GM18526 (cell line): Measurements from ENCODE around the gene SRC.

Experiments used
- POLR2A ChIP-seq: IDR thresholded peaks from 3 replicates; pipeline ENCODE4 v1.6.1; 2011; ENCODE audit not compliant: insufficient read length; ENCODE audit errors: extremely low read depth

SRC gene

GRCh38 chr20:37408302-37409193 is 62.6 kb downstream of the SRC start:
- TF ChIP-seq POLR2A: no peak

DNA sequence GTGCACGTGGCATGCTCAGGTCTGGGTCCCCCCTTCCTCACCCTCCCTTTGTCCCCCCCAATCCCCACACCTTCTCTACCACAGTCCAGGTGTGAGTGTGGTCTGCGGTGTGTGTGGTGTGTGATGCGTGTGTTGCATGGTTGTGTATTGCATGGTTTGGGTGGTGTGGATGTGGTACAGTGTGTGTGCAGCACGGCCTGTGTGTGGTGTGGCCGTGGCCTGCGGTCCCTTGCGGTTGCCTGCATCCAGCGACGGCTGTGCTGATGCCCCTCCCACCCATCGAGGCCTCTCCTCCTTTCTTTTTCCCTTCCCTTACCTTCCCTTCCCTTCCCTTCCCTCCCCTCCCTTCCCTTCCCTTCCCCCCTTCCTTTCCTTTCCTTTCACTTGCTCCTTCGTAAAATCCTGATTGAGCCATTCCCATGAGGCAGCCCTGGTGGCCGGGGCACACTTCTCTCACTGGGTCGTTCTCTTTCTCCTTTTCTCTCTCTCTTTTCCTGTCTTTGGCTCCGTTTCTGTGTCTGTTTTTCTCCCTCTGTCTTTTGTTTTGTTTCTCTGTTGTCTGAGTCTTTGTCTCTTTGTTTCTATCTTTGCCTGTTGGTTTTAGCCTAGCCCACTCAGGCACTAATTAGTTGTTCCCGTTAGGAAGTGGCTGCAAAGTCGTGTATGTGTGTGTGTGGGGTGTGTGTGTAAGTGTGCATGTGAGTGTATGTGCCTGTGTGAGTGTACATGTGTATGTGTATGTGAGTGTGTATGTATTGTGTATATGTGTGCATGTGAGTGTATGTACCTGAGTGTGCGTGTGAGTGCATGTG is 65.7 kb downstream of the SRC start:
- no peak for TF ChIP-seq POLR2A

DNA sequence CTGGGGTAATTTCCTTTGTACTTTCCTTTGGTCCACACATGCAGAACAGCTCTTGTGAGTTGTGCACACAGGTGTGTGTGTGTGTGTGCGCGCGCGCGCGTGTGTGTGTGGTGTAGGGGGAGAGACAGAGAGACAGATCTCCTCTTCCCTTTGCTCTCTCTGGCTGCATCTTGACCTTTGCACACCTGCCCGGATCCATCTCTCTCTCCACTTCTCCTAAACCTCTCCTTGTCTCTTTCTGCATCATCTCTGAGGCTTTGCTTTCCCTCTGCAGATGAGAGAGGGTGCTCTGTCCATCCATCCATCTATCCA is 67.0 kb downstream of the SRC start:
- TF ChIP-seq POLR2A: no peak

- no peak for TF ChIP-seq POLR2A
These were observed 67.4 kb downstream of the SRC start for GRCh38 chr20:37413379-37413778.

- TF ChIP-seq POLR2A: no peak
These were observed 68.5 kb downstream of the SRC start for GRCh38 chr20:37414224-37415035.

- no peak for TF ChIP-seq POLR2A
These were observed 69.5 kb downstream of the SRC start for GRCh38 chr20:37415118-37416085.

DNA sequence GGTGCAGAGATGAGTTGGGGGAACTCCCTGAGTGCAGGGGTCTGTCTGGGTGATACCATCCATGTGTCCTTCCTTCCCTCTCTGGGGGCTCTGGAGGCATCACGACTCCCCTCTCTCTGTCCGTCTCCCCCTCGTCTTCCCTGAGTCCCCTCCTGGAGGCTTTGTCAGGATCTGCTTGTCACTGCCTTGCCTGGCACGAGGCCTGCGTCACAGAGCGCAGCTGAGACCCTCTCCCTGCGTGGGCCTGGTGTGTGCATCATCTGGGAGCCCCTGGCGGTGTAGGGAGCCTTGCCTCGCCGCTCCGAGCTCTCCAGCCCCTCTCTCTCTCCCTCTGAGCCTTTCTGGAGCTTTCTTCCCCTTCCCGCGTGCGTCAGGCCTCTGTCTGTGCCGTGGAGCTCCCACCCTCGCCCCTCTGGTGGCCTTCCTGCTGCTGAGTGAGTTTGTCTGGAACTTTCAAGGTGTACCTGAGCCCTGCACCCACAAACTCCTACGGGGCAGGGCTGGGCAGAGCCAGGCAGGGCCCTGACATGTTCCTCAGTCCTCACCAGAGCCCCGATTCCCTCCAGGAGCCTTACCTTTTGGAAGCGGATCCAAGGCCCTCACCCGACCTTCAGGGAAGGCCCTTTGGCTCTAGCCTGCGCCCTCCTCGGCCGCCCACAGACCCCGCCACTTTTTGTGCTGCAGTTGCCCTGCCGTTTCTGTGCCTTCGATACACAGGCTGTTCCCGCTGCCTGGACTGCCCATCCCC is 70.3 kb downstream of the SRC start:
- no peak for TF ChIP-seq POLR2A

GRCh38 chr20:37416848-37417616 is 71.1 kb downstream of the SRC start:
- no peak for TF ChIP-seq POLR2A

DNA sequence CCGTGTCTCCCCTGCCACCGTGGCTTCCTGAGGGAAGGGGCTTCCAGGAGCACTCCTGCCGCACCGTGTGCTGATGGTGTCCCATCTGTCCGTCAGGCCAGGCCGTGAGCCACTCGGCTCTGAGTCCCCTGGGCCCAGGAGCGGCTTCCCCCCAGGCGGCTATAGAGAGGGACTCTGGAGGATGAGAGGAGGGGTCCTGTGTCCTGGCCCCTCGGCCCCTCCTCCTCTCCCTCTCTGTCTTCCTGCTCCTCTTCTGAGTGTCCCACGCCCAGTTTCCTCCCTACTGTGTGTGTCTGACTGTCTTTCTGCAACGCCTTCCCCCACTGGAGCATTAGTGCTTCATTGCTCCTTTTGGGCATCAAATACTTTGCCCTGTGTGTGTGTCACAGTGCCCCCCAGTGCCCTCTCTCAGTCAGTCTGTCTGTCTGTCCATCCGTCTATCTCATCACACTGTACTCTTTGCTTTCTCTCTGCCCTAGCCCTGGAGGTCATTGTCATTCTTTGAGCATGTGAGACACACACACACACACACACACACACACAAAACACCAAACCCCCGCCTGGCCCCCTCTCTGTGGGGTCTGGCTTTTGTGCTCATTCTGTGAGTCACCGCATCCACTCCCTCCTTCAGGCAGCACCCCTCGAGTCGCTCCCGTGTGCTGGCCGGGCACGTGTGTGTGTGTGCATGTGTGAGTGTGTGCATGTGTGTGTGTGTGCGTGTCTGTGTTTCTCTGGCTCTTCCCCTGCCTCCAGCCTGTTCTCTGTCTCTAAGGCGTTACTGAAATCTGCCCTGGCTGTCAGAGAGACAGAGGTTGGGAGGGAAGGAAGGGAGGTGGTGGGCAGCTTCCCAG is 71.9 kb downstream of the SRC start:
- TF ChIP-seq POLR2A: no peak

GRCh38 chr20:37418591-37419109 is 72.7 kb downstream of the SRC start:
- TF ChIP-seq POLR2A: no peak

DNA sequence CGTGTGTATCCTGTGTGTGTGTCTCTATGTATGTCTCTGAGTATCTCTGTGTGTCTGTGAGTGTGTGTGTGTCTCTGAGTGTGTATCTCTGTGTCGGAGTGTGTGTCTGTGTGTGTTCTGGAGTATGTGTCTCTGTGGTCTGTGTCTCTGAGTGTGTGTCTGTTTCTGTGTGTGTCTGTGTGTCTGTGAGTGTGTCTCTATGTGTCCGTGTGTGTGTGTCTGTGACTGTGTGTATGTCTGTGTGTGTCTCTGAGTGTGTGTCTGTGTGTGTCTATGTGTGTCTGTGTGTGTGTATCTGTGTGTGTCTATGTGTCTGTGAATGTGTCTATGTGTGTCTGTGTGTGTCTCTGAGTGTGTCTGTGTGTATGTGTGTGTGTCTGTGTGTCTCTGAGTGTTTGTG is 73.4 kb downstream of the SRC start:
- TF ChIP-seq POLR2A: no peak
